Mesenchymal stem cell (in vitro differentiated cells and primary cell): ENCODE measurements around the gene KLC1.
A peak's percentile ranks its signal among the peaks of the same experiment; 100 is the strongest.

Experiments used
- DNase-seq: peaks from one replicate; pipeline ENCODE4 v3.0.0-alpha.2; 2013
- H2AFZ ChIP-seq: one replicate; pipeline ENCODE4 v1.6.1; 2013; ENCODE audit warnings: low read depth, mild to moderate bottlenecking, control low read depth, inconsistent platforms, low read length, moderate library complexity
- H2AK5ac ChIP-seq: 2 replicates; pipeline ENCODE4 v1.6.1; 2013; ENCODE audit warnings: low read length, moderate library complexity, mild to moderate bottlenecking, inconsistent platforms; ENCODE audit not compliant: severe bottlenecking
- H2BK120ac ChIP-seq: one replicate; pipeline ENCODE4 v1.6.1; 2013; ENCODE audit warnings: low read depth, mild to moderate bottlenecking, inconsistent platforms, low read length, moderate library complexity
- H2BK12ac ChIP-seq, 2 experiments: one replicate each; pipeline ENCODE4 v1.6.1; 2013; ENCODE audit warnings: inconsistent platforms in 2 of 2, low read length in 2 of 2, mild to moderate bottlenecking in 2 of 2, moderate library complexity in 2 of 2, control low read depth in 1 of 2
- H2BK15ac ChIP-seq: one replicate; pipeline ENCODE4 v1.6.1; 2013; ENCODE audit warnings: mild to moderate bottlenecking, low read depth, inconsistent platforms; ENCODE audit not compliant: poor library complexity, severe bottlenecking
- H2BK5ac ChIP-seq: 2 replicates; pipeline ENCODE4 v1.6.1; 2013; ENCODE audit warnings: low read depth, mild to moderate bottlenecking, low read length, control low read depth, inconsistent platforms; ENCODE audit not compliant: poor library complexity, severe bottlenecking
- H3K14ac ChIP-seq, 2 experiments: one replicate each; pipeline ENCODE4 v1.6.1; 2013; ENCODE audit warnings: inconsistent platforms in 2 of 2, low read length in 2 of 2, control low read depth in 1 of 2, mild to moderate bottlenecking in 1 of 2, moderate library complexity in 1 of 2
- H3K18ac ChIP-seq, 2 experiments: one replicate each; pipeline ENCODE4 v1.6.1; 2013; ENCODE audit warnings: inconsistent platforms in 2 of 2, low read length in 2 of 2, control low read depth in 1 of 2, low read depth in 1 of 2, mild to moderate bottlenecking in 1 of 2
- H3K23ac ChIP-seq, 2 experiments: one replicate each; pipeline ENCODE4 v1.6.1; 2013; ENCODE audit warnings: inconsistent platforms in 2 of 2, low read length in 2 of 2, mild to moderate bottlenecking in 2 of 2, moderate library complexity in 2 of 2, control low read depth in 1 of 2
- H3K27ac ChIP-seq: 2 replicates; pipeline ENCODE4 v1.5.1; 2013; ENCODE audit warnings: mild to moderate bottlenecking, moderate library complexity, low read length, control low read depth, inconsistent platforms; ENCODE audit not compliant: poor library complexity, severe bottlenecking
- H3K27me3 ChIP-seq, 2 experiments: 2 replicates each; pipeline versions ENCODE4 v1.6.1 to v1.7.0; 2013; ENCODE audit warnings: low read length in 2 of 2, mild to moderate bottlenecking in 2 of 2, moderate library complexity in 2 of 2, control low read depth in 1 of 2, inconsistent platforms in 1 of 2; ENCODE audit not compliant: control insufficient read depth in 1 of 2, insufficient read depth in 1 of 2
- H3K36me3 ChIP-seq, 2 experiments: 2 replicates each; pipeline versions ENCODE4 v1.6.1 to v1.7.0; 2013; ENCODE audit warnings: low read length in 2 of 2, control low read depth in 1 of 2, inconsistent platforms in 1 of 2, low read depth in 1 of 2, mild to moderate bottlenecking in 1 of 2; ENCODE audit not compliant: insufficient read depth in 2 of 2, control insufficient read depth in 1 of 2
- H3K4ac ChIP-seq, 2 experiments: one replicate each; pipeline ENCODE4 v1.6.1; 2013; ENCODE audit warnings: inconsistent platforms in 2 of 2, low read length in 2 of 2, mild to moderate bottlenecking in 2 of 2, moderate library complexity in 2 of 2, control low read depth in 1 of 2, low read depth in 1 of 2
- H3K4me1 ChIP-seq: 2 replicates; pipeline ENCODE4 v1.6.1; 2013; ENCODE audit warnings: low read depth, low read length, control low read depth; ENCODE audit not compliant: control insufficient read depth, insufficient read depth
- H3K4me2 ChIP-seq: 2 replicates; pipeline ENCODE4 v1.6.1; 2013; ENCODE audit warnings: low read length, mild to moderate bottlenecking, inconsistent platforms; ENCODE audit not compliant: poor library complexity, severe bottlenecking
- H3K4me3 ChIP-seq, 2 experiments: 2 replicates each; pipeline versions ENCODE4 v1.5.1 to v1.7.0; 2013; ENCODE audit warnings: low read length in 2 of 2, mild to moderate bottlenecking in 2 of 2, control low read depth in 1 of 2, low read depth in 1 of 2; ENCODE audit not compliant: insufficient read depth in 1 of 2
- H3K79me1 ChIP-seq: replicated peaks from 2 replicates; pipeline ENCODE4 v1.6.1; 2013; ENCODE audit warnings: mild to moderate bottlenecking, control low read depth, low read length, inconsistent platforms; ENCODE audit not compliant: poor library complexity, severe bottlenecking
- H3K9ac ChIP-seq: 2 replicates; pipeline ENCODE4 v1.7.0; 2013; ENCODE audit warnings: mild to moderate bottlenecking, low read length, moderate library complexity
- H3K9me3 ChIP-seq: 2 replicates; pipeline ENCODE4 v1.7.0; 2013; ENCODE audit warnings: mild to moderate bottlenecking, low read length; ENCODE audit not compliant: control insufficient read depth
- H4K8ac ChIP-seq: one replicate; pipeline ENCODE4 v1.6.1; 2013; ENCODE audit warnings: inconsistent platforms, mild to moderate bottlenecking, low read length, moderate library complexity
- H4K91ac ChIP-seq: one replicate; pipeline ENCODE4 v1.6.1; 2013; ENCODE audit warnings: mild to moderate bottlenecking, low read length, inconsistent platforms
- WGBS: methylation state at CpG from one replicate; pipeline ENCODE4 v1.1.7; 2013; ENCODE audit warnings: mixed read lengths; 5-methylcytosine and 5-hydroxymethylcytosine counted together

The KLC1 gene

GRCh38 chr14:103710771-103711377, 81.9 kb downstream of the KLC1 start:
- Histone ChIP-seq H3K4ac (no peak overlapping the region), H3K4me2 (no peak overlapping the region)
- 82% methylated on average over 9 of the region's 9 CpGs for WGBS

DNA sequence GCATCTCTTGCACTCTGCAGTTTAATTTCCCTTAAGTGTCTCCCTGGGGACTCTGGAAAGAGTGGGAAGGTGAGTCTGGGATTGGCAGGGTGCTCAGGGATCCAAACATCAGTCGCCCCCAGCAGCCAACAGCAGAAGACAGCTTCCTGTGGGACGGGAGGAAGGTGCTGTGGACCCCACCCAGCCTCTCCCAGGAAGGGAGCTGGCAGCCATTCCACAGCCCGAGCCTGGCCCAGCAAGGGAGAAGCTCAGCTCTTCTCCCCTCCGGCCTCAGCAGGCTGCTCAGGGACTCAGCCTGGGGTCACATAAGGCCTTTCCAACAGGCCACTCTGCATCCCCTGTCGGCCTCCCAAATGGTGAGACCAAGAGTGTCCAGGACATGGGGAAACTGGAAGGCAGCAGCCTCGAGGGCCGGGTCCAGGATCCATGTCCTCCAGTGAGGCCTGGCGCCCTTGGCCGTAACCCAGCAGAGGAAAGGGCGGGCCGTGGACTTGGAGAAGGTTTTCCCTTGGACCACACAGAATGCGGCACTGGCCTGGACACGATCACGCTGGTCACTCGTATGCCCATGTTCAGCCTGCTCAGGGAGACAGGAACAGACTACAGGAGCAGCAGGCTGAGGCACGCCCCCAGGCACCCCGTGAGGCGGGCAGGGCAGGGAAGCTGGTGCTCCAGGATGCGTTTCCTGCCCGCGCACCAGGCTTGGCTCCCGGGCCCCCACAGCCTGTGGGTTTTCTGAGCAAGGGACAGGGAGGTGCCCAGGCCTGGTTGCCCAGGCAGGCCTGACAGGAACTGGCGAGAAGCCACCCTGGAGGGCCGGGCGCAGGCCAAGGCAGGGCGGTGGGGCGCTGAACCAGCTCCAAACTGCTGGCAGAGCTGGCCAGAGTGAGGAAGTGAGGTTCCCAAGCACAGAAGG, 82.8 kb downstream of the KLC1 start:
- H2BK120ac ChIP-seq = no peak overlapping the region
- no peak overlapping the region for H2AFZ ChIP-seq
- no peaks in the 10 kb centered on the region for H3K9me3 ChIP-seq
- H3K79me1 ChIP-seq = peaks cover 34% of the 10 kb centered on the region
- no peaks in the 10 kb centered on the region for H3K27me3 ChIP-seq
- H3K4ac ChIP-seq = no peak overlapping the region
- H2BK5ac ChIP-seq = no peak overlapping the region
- no peak overlapping the region for H2BK15ac ChIP-seq
- peaks cover 30 to 44% of the 10 kb centered on the region in 2 experiments for H3K36me3 ChIP-seq
- 91% methylated on average over 27 of the region's 27 CpGs for WGBS
- peaks cover 20% of the 10 kb centered on the region for H3K4me1 ChIP-seq
- H2BK12ac ChIP-seq = no peak overlapping the region
- H4K91ac ChIP-seq = no peak overlapping the region
- no peak overlapping the region for H3K14ac ChIP-seq
- peak overlapping the region; percentile 43 for H3K9ac ChIP-seq
- DNase-seq = no peak
- no peak overlapping the region for H3K18ac ChIP-seq
- H3K27ac ChIP-seq = no peak overlapping the region
- H2AK5ac ChIP-seq = no peak overlapping the region
- no peak overlapping the region for H3K23ac ChIP-seq
- H3K4me2 ChIP-seq = no peak overlapping the region
- no peak overlapping the region for H3K4me3 ChIP-seq
- H4K8ac ChIP-seq = no peak overlapping the region

More at GRCh38 chr14:103710771-103711377, 81.9 kb downstream of the KLC1 start:
- peaks cover 38% of the 10 kb centered on the region for H3K79me1 ChIP-seq
- H2BK12ac ChIP-seq = no peak overlapping the region
- H4K91ac ChIP-seq = no peak overlapping the region
- no peak overlapping the region for H2BK5ac ChIP-seq
- H3K9me3 ChIP-seq = no peaks in the 10 kb centered on the region
- peaks cover 15% of the 10 kb centered on the region for H3K4me1 ChIP-seq
- no peak overlapping the region for H3K14ac ChIP-seq
- no peak overlapping the region for H3K18ac ChIP-seq
- H2BK15ac ChIP-seq = no peak overlapping the region
- H3K4me3 ChIP-seq = no peak overlapping the region
- H3K27ac ChIP-seq = no peak overlapping the region
- DNase-seq = no peak
- H3K36me3 ChIP-seq = peaks cover 39 to 53% of the 10 kb centered on the region in 2 experiments
- no peaks in the 10 kb centered on the region for H3K27me3 ChIP-seq
- H4K8ac ChIP-seq = no peak overlapping the region
- H2AK5ac ChIP-seq = no peak overlapping the region
- H3K9ac ChIP-seq = peak overlapping the region; percentile 27
- H2BK120ac ChIP-seq = no peak overlapping the region
- H3K23ac ChIP-seq = no peak overlapping the region
- no peak overlapping the region for H2AFZ ChIP-seq

DNA sequence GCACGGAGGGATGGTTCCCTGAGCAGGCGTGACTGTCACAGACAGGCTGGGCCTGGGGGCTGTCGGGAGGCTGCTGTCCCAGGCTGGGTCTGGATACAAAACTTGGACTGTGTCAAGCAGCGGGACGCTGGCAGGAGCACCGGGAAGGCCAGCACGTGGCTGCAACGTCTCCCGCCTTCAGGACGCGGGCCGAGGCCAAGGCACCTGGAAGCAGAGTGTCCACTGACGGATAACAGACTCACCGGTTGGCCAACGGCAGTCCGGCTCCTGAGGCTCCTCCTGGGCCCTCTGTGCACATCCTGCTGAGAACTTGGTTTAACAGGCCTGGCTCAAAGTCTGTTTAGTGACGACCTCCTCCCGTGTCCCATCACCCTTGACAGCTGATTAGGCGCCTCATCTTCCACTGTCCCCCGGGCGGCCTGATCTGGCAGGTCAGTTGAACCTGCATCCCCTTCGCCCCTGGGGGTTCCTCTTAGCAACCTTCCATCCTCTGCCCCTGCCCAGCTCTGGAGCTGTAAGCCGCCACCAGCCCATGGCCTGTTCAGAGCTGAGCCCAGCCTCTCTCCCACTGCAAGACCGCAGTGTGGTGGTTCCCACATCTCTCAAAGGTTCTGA, 83.7 kb downstream of the KLC1 start:
- no peak overlapping the region for H3K23ac ChIP-seq
- H3K27ac ChIP-seq = no peak overlapping the region
- H2BK15ac ChIP-seq = no peak overlapping the region
- no peaks in the 10 kb centered on the region for H3K27me3 ChIP-seq
- DNase-seq = no peak
- H3K36me3 ChIP-seq = peaks cover 28 to 35% of the 10 kb centered on the region in 2 experiments
- H4K8ac ChIP-seq = peak overlapping the region; percentile 48
- no peak overlapping the region for H2AFZ ChIP-seq
- no peak overlapping the region for H2BK5ac ChIP-seq
- no peaks in the 10 kb centered on the region for H3K9me3 ChIP-seq
- H2BK12ac ChIP-seq = no peak overlapping the region
- H2BK120ac ChIP-seq = no peak overlapping the region
- no peak overlapping the region for H3K4ac ChIP-seq
- no peak overlapping the region for H3K4me3 ChIP-seq
- H4K91ac ChIP-seq = peak overlapping the region; percentile 18
- peaks cover 22% of the 10 kb centered on the region for H3K4me1 ChIP-seq
- H3K9ac ChIP-seq = no peak overlapping the region
- 89% methylated on average over 24 of the region's 24 CpGs for WGBS
- H2AK5ac ChIP-seq = no peak overlapping the region
- peaks cover 33% of the 10 kb centered on the region for H3K79me1 ChIP-seq
- H3K14ac ChIP-seq = no peak overlapping the region
- H3K18ac ChIP-seq = no peak overlapping the region
- H3K4me2 ChIP-seq = no peak overlapping the region
